Measurements from ENCODE around the gene CDKN2AIP. TPM values are rescaled to one million over a fixed set of nuclear protein-coding genes. Genes with fewer than 3 reads are reported as not detected.

The CDKN2AIP gene
- total and polyA plus RNA-seq, 10 of the 15 experiments (the other 5 are each of a cell fraction or from before 2014, with no cell fraction given): 6.0 to 22.7 (median 15.9) TPM

- TF ChIP-seq BCL3 (IDR thresholded peaks at IDR 0.05; ENCODE audit: borderline replicate concordance, insufficient read depth, low read depth, low read length, poor library complexity, severe bottlenecking) (no peak), NFYB (IDR thresholded peaks at IDR 0.05; ENCODE audit: insufficient read depth, low read depth, low read length) (no peak), EED (IDR thresholded peaks at IDR 0.05; ENCODE audit: low read depth) (no peak), ZNF592 (IDR thresholded peaks at IDR 0.05) (no peak), RUNX3 (IDR thresholded peaks at IDR 0.05; ENCODE audit: low read length) (0 out of 2 replicates have a peak, but pooled peaks have one; percentile 15), EZH2 (IDR thresholded peaks at IDR 0.05; ENCODE audit: borderline replicate concordance, control insufficient read depth, low read depth, low read length) (no peak)
These were observed 3.2 kb downstream of the CDKN2AIP start (continued) for GRCh38 chr4:183447646-183448045.

- H3K9me3 ChIP-seq (replicated peaks; ENCODE audit: control insufficient read depth, insufficient read depth, low read length): no peaks in the 10 kb centered on the region
- H3K4me1 ChIP-seq (ENCODE audit: control insufficient read depth, insufficient read depth, low read length): peaks cover 7% of the 10 kb centered on the region
- no TSS peak for BruUV-seq (replicated peaks)
- intact Hi-C loops (cut with micrococcal nuclease; ENCODE audit: unreplicated experiment): no loop called here
- no peak overlapping the region for H2AFZ ChIP-seq (ENCODE audit: control insufficient read depth, low read depth, low read length)
- FAIRE-seq: no peak
- H3K27ac ChIP-seq (ENCODE audit: control insufficient read depth, insufficient read depth): no peak overlapping the region
- SMC1A ChIA-PET (ENCODE audit: uncharacterized antibody, unreplicated experiment): interaction anchor here (1.0 to 1.3 kb wide), 2 partner anchors 14 to 16 kb away, joined by 3 to 4 read pairs; no protein-coding TSS in a partner anchor
- RAD21 ChIA-PET (ENCODE audit: unreplicated experiment): no interaction called here
- DNase-seq (ENCODE audit: low read depth, low spot score): no peak
- no peak overlapping the region for H3K4me3 ChIP-seq
- WGBS (ENCODE audit: insufficient coverage, insufficient replicate concordance, low lambda C conversion rate, missing lambda C conversion rate): 97% methylated on average over 3 of the region's 3 CpGs
- no peaks in the 10 kb centered on the region for H4K20me1 ChIP-seq (ENCODE audit: control insufficient read depth, insufficient read depth)
- POLR2A ChIA-PET: no interaction called here
- no peak for ATAC-seq
- CTCF ChIA-PET: interaction anchor here (0.8 kb wide), 1 partner anchor 41 kb away, joined by 3 read pairs; no protein-coding TSS in a partner anchor
- H3K4me2 ChIP-seq (ENCODE audit: control insufficient read depth, insufficient read depth): peak overlapping the region; percentile 25
- H3K9ac ChIP-seq (ENCODE audit: control insufficient read depth, insufficient read depth, low read length): no peak overlapping the region
- peaks cover 4 to 13% of the 10 kb centered on the region in 2 experiments; a peak in 3 of 4 replicates for H3K36me3 ChIP-seq (ENCODE audit: control insufficient read depth in 2 of 2, insufficient read depth in 2 of 2, low read length in 1 of 2)
- H3K27me3 ChIP-seq (replicated peaks in 1 of 2; ENCODE audit: control insufficient read depth in 2 of 2, insufficient read depth in 2 of 2, low read length in 1 of 2): no peaks in the 10 kb centered on the region
- in situ Hi-C loops (cut with MboI): no loop called here
- H3K79me2 ChIP-seq (ENCODE audit: control insufficient read depth, insufficient read depth, low read length): peaks cover 27% of the 10 kb centered on the region
- TF ChIP-seq JUNB (IDR thresholded peaks at IDR 0.05) (no peak), NR2C1 (IDR thresholded peaks at IDR 0.05) (no peak), POLR2AphosphoS2 (IDR thresholded peaks at IDR 0.05; ENCODE audit: low read depth, low read length) (no peak), WRNIP1 (IDR thresholded peaks at IDR 0.05; ENCODE audit: borderline replicate concordance, low read depth, low read length) (no peak), YY1 (IDR thresholded peaks at IDR 0.05; ENCODE audit: low read depth, low read length) (no peak), ASH2L (IDR thresholded peaks at IDR 0.05; ENCODE audit: borderline replicate concordance, low read depth) (no peak), NFXL1 (IDR thresholded peaks at IDR 0.05; ENCODE audit: borderline replicate concordance) (no peak), ZNF207 (IDR thresholded peaks at IDR 0.05; ENCODE audit: borderline replicate concordance) (no peak), IRF5 (IDR thresholded peaks at IDR 0.05; ENCODE audit: borderline replicate concordance) (no peak), SREBF2 (IDR thresholded peaks at IDR 0.05; ENCODE audit: low read length) (no peak), NR2F1 (conservative IDR thresholded peaks at IDR 0.05) (no peak), RCOR1 (conservative IDR thresholded peaks at IDR 0.05; ENCODE audit: low read depth, low read length) (no peak)
These were observed 4.0 kb downstream of the CDKN2AIP start for GRCh38 chr4:183448436-183448835.

Data from GM12878 (cell line).